IPS-15b (cell line): ENCODE measurements around the gene CD69.
"Not testable (repeated sequence)": the region's sequence is repeated elsewhere in the genome, so short reads cannot be mapped to it uniquely, and the experiment has no call there.

ENCODE experiments used
- H3K27me3 ChIP-seq: one replicate; pipeline ENCODE4 v1.6.1; 2013; ENCODE audit warnings: low read length; ENCODE audit not compliant: control insufficient read depth, insufficient read depth
- H3K36me3 ChIP-seq: one replicate; pipeline ENCODE4 v1.6.1; 2013; ENCODE audit warnings: low read length; ENCODE audit not compliant: control insufficient read depth, insufficient read depth
- H3K4me1 ChIP-seq: one replicate; pipeline ENCODE4 v1.6.1; 2013; ENCODE audit warnings: mild to moderate bottlenecking, low read length; ENCODE audit not compliant: control insufficient read depth, insufficient read depth
- H3K4me3 ChIP-seq: one replicate; pipeline ENCODE4 v1.5.1; 2013; ENCODE audit warnings: low read depth, low read length
- H3K9ac ChIP-seq: one replicate; pipeline ENCODE4 v1.6.1; 2013; ENCODE audit warnings: low read depth, mild to moderate bottlenecking, low read length
- H3K9me3 ChIP-seq: one replicate; pipeline ENCODE4 v1.6.1; 2013; ENCODE audit warnings: mild to moderate bottlenecking, low read length; ENCODE audit not compliant: control insufficient read depth, insufficient read depth

Gene CD69

DNA sequence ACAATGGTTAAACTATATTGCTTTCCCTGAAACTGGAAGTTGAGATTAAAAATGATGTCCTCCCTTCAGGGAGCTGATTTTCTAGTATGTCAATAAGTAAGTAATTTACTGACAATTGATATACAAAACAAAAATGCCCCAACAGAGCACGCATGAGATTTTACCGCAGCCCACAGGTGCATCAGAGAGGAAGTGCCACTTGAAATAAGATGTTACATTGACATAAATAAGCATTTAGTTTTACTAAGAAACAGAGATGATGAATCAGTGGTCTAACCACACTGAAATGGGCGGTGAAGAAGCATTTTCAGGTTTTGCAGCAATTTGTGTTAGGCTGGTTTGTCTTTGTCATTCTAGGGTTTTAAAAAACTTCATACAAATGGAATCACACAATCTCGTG is 19.0 kb downstream of the CD69 start:
- Histone ChIP-seq H3K9ac (no peak overlapping the region), H3K4me3 (no peak overlapping the region), H3K9me3 (no peaks in the 10 kb centered on the region), H3K27me3 (no peaks in the 10 kb centered on the region), H3K36me3 (no peaks in the 10 kb centered on the region), H3K4me1 (no peaks in the 10 kb centered on the region)

DNA sequence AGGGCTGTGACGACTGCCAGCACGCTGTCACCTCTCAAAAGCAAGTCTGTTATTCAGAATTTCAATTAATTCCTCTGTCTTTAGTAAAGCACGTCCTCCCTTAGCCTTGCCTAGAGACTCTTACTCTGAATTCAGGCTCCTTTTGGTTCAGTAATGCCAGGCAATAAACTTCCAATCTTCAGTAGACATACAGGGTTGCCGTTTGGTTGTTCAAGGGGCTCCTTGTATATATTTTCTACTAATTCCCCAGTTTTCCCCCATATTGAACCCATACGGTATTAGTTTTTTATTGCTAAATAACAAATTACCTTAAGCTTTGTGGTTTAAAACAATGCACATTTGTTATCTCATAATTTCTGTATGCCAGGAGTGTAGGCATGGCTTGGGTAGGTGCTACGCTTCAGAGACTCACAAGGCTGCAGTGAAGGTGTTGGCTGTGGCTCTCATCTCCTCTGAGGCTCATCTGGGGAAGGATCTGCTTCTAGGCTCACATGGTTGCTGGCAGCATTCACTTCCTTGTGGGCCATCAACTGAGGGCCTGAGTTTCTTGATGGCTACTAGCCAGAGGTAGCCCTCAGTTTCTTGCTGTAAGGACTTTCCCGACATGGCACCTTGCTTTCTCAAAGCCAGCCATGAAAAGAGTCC is 20.5 kb downstream of the CD69 start:
- H3K4me1 ChIP-seq = no peaks in the 10 kb centered on the region
- H3K36me3 ChIP-seq = no peaks in the 10 kb centered on the region
- H3K9me3 ChIP-seq = no peaks in the 10 kb centered on the region
- H3K27me3 ChIP-seq = no peaks in the 10 kb centered on the region
- H3K9ac ChIP-seq = no peak overlapping the region
- no peak overlapping the region for H3K4me3 ChIP-seq

DNA sequence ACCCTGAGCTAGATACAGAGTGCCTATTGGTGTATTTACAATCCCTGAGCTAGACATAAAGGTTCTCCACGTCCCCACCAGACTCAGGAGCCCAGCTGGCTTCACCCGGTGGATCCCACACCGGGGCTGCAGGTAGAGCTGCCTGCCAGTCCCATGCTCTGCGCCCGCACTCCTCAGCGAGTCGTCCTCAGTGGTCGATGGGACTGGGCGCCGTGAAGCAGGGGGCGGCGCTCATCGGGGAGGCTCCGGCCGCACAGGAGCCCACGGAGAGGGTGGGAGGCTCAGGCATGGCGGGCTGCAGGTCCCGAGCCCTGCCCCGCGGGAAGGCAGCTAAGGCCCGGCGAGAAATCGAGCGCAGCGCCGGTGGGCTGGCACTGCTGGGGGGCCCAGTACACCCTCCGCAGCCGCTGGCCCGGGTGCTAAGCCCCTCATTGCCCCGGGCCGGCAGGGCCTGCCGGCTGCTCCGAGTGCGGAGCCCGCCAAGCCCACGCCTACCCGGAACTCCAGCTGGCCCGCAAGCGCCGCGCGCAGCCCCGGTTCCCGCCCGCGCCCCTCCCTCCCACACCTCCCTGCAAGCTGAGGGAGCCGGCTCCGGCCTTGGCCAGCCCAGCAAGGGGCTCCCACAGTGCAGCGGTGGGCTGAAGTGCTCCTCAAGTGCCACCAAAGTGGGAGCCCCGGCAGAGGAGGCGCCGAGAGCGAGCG is 21.1 kb downstream of the CD69 start:
- H3K9ac ChIP-seq, H3K4me3 ChIP-seq, H3K36me3 ChIP-seq: not testable (repeated sequence)

DNA sequence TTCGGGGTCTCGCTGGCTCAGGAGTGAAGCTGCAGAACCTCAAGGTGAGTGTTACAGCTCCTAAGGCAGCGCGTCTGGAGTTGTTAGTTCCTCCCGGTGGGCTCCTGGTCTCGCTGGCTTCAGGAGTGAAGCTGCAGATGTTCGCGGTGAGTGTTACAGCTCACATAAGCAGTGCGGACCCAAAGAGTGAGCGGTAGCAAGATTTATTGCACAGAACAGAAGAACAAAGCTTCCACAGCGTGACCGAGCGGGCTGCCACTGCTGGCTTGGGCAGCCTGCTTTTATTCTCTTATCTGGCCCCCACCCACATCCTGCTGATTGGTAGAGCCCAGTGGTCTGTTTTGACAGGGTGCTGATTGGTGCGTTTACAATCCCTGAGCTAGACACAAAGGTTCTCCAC is 21.8 kb downstream of the CD69 start:
- not testable (repeated sequence) for H3K36me3 ChIP-seq, H3K9me3 ChIP-seq, H3K4me3 ChIP-seq, H3K9ac ChIP-seq, H3K4me1 ChIP-seq, H3K27me3 ChIP-seq

More for the DNA sequence above, 21.1 kb downstream of the CD69 start:
- not testable (repeated sequence) for H3K4me1 ChIP-seq, H3K27me3 ChIP-seq, H3K9me3 ChIP-seq

DNA sequence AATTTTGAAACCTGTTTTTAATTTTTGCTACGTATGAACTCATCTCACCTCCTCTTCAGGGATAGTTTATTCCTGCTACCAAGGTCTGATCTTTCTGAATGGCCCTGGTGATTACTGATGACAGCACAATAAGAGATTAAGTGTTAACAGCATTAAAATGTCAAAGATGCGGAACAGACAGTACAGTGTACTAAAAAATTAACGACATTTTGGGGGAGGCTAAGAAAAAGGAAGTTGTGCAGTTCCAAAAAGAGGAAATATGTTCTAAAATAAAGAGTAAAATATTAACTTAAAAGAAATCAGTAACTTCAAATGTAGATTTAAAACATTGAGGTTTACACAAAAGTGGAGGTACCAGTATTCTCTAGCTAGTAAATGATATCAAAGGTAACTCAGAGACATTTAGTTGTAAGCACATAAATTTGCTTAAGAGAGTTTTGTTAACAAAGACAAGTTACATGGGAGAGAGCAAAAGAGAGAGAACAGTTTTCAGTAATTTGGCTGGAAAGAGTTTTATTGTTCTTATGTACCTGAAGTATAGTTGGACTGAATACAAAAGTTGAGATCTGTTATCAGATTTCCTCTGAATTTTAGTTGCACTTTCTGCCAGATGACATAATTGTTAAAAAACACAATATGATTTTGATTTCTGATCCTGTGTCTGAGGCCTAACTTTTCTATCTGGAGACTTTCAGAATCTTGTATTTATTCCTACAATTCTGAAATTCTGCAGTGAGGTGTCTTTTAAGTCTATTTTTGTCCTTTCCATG is 23.6 kb downstream of the CD69 start:
- H3K27me3 ChIP-seq = no peaks in the 10 kb centered on the region
- no peak overlapping the region for H3K4me3 ChIP-seq
- no peak overlapping the region for H3K9ac ChIP-seq
- H3K36me3 ChIP-seq = no peaks in the 10 kb centered on the region
- H3K4me1 ChIP-seq = no peaks in the 10 kb centered on the region
- no peaks in the 10 kb centered on the region for H3K9me3 ChIP-seq

DNA sequence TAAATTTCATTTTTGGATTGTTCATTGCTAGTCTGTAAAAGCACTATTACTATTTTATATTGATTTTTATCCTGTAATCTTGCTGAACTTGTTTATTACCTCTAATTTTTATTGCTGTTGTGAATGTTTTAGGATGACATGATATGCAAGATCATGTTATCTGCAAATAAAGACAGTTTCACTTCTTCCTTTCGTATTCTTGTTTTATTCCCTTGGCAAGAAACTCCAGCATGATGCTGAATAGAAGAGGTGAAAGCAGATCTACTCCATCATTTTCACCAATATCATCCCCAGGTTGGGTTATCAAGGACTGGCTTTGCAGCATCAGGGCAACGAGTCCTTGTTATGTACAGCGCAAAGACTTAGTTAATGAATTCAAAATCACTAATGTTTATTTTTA is 25.1 kb downstream of the CD69 start:
- Histone ChIP-seq H3K4me3 (no peak overlapping the region), H3K9me3 (no peaks in the 10 kb centered on the region), H3K36me3 (no peaks in the 10 kb centered on the region), H3K9ac (no peak overlapping the region), H3K27me3 (no peaks in the 10 kb centered on the region), H3K4me1 (no peaks in the 10 kb centered on the region)

DNA sequence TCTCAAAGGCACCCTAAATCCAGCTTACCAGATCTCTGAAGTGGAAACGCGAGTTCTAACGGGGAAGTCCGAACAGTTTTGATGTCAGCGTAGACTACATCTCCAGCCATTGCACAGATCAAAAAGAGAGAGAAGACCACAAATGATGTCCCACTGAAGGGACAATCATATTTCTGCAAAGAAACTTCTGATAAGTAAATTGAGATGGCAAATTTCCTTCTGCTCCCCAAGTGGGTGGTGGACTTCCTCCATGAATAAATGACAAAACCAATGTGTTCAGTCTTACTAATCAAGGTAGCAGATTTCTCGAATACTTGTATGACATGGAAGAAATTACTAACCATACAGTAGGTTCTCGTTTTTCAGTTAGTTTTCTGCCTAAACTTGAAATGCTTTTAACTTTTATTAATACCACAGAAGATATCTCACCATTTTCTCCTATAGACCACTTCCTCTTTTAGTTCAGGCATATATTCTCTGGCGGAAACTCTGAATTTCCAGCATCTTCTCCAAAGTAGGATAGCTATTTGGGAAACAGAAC is 27.7 kb downstream of the CD69 start, which contains the start of gene CLECL1:
CLECL1 (minus strand) TSS at position 177 of the 541 bp plus-strand sequence.
- Histone ChIP-seq H3K4me3 (no peak within 1 kb of the TSS), H3K9me3 (no peaks in the 10 kb centered on the region), H3K9ac (no peak within 1 kb of the TSS), H3K36me3 (no peaks in the 10 kb centered on the region), H3K4me1 (no peaks in the 10 kb centered on the region), H3K27me3 (no peaks in the 10 kb centered on the region)

DNA sequence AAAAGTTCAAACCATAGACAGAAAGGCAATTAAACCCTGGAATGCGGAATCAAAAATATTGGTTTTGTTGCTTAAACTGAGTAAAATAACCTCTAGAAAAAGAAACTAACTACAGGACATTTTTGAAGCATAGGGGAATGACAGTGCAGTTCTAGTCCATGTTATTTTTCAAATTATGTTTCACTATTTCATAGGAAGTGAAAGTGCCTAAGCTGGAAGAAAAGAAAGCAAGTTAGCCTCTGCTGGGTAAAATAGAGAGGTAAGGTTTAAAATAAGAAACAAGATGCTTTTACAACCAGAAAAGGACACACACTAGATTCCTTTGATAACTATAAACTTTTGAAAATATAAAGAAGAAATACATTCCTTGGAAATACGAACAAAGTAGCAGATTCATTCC is 28.9 kb downstream of the CD69 start:
- no peaks in the 10 kb centered on the region for H3K27me3 ChIP-seq
- H3K9ac ChIP-seq = no peak overlapping the region
- no peaks in the 10 kb centered on the region for H3K36me3 ChIP-seq
- no peak overlapping the region for H3K4me3 ChIP-seq
- no peaks in the 10 kb centered on the region for H3K4me1 ChIP-seq
- no peaks in the 10 kb centered on the region for H3K9me3 ChIP-seq

DNA sequence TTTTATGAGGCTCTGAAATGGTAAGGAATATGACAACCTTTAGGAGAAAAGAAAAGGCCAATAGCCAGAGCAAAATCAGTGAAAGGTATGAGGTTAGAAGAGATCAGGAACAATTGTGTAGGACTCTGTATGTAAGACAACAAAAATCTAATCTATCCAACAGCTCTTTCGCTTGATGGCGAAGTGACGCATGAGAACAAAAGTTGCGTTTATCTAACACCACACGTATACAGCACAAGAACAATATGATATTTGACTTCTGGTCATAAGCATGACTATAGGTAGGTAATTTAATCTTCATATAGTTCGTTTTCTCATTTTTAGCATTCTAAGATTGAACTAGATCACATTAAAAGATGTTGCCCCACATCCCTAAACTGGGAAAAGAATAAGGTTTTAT is 29.3 kb downstream of the CD69 start:
- H3K4me3 ChIP-seq = no peak overlapping the region
- H3K36me3 ChIP-seq = no peaks in the 10 kb centered on the region
- H3K9ac ChIP-seq = no peak overlapping the region
- H3K4me1 ChIP-seq = no peaks in the 10 kb centered on the region
- no peaks in the 10 kb centered on the region for H3K27me3 ChIP-seq
- H3K9me3 ChIP-seq = no peaks in the 10 kb centered on the region

DNA sequence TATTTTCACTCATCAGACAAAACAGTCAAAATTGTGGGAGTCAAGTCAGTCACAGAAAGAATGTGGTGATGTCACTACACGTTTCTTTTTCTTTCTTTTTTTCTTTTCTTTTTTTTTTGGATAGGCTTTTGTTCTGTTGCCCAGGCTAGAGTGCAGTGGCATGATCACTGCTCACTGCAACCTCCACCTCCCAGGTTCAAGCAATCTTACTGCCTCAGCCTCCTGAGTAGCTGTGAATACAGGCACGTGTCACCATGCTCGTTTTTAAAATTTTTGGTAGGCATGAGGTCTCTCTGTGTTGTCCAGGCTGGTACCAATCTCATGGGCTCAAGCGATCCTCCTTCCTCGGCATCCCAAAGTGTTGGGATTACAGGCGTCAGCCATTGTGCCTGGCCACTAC is 30.1 kb downstream of the CD69 start:
- H3K4me1 ChIP-seq = no peaks in the 10 kb centered on the region
- no peak overlapping the region for H3K9ac ChIP-seq
- H3K4me3 ChIP-seq = no peak overlapping the region
- H3K9me3 ChIP-seq = no peaks in the 10 kb centered on the region
- no peaks in the 10 kb centered on the region for H3K27me3 ChIP-seq
- H3K36me3 ChIP-seq = no peaks in the 10 kb centered on the region

DNA sequence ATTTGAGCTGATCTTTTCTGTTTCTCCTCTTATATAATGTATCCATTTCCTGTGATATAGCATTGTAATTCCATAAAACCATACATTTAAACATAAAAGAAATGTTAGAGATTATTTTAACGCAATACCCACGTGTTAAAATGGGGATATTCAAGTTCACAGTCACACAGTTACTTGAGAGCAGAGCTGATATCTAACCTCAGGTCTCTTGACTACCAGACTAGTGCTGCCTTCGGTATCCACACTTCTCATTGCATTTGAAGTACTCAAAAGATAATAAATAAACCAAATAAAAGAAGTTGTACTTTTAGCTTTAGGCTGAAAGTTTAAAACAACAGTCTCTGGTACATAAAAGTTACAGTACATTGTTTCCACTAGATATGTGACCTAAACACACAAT is 30.7 kb downstream of the CD69 start:
- Histone ChIP-seq H3K36me3 (no peaks in the 10 kb centered on the region), H3K27me3 (no peaks in the 10 kb centered on the region), H3K9me3 (no peaks in the 10 kb centered on the region), H3K9ac (no peak overlapping the region), H3K4me1 (no peaks in the 10 kb centered on the region), H3K4me3 (no peak overlapping the region)
